ENCODE measurements around the gene RGS10. TPM values are rescaled to one million over a fixed set of nuclear protein-coding genes. Genes with fewer than 3 reads are reported as not detected.

RGS10 gene
- total RNA-seq, 2 donors from 2014 or later, result 7.8 to 10.8 TPM

DNA sequence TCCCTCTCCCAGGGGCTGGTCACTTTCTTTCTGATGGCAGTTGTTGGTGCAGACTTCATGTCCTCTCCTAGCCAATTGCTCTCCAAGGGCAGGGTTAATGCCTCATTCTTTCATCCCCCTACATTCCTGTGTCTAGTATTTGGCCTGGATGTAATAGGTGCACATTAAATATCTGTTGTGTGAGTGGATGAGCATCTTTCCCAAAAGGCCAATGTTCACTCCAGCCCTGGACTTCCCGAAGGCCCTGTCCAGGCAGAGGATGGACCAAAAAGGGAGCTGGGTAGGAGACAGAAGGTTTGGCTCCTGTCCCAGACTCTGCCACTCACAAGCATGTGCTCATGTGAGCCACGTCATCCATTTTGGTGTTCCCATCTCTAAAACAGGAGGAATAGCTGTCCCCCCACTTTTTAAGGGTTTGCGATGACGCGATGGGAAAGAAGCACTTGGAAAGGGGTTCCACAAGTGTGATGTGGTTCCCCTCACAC is 47.5 kb downstream of the RGS10 start:
- no peak overlapping the region for H3K4me3 ChIP-seq
- no peaks in the 10 kb centered on the region for H3K27me3 ChIP-seq
- H3K27ac ChIP-seq, result no peak overlapping the region
- TF ChIP-seq, protein P1, sequence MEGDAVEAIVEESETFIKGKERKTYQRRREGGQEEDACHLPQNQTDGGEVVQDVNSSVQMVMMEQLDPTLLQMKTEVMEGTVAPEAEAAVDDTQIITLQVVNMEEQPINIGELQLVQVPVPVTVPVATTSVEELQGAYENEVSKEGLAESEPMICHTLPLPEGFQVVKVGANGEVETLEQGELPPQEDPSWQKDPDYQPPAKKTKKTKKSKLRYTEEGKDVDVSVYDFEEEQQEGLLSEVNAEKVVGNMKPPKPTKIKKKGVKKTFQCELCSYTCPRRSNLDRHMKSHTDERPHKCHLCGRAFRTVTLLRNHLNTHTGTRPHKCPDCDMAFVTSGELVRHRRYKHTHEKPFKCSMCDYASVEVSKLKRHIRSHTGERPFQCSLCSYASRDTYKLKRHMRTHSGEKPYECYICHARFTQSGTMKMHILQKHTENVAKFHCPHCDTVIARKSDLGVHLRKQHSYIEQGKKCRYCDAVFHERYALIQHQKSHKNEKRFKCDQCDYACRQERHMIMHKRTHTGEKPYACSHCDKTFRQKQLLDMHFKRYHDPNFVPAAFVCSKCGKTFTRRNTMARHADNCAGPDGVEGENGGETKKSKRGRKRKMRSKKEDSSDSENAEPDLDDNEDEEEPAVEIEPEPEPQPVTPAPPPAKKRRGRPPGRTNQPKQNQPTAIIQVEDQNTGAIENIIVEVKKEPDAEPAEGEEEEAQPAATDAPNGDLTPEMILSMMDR (IDR thresholded peaks at IDR 0.05), result no peak
- H3K4me1 ChIP-seq, result peaks cover 0 to under 1% of the 10 kb centered on the region in 2 donors
- no peak for DNase-seq (ENCODE audit: low spot score)
- no peaks in the 10 kb centered on the region for H3K9me3 ChIP-seq
- H3K36me3 ChIP-seq, result peaks cover 3% of the 10 kb centered on the region

- no peaks in the 10 kb centered on the region for H3K27me3 ChIP-seq
- no peak overlapping the region for H3K4me3 ChIP-seq
- TF ChIP-seq, protein P1 (IDR thresholded peaks at IDR 0.05), result no peak
- no peak for DNase-seq (ENCODE audit: low spot score)
- H3K9me3 ChIP-seq, result no peaks in the 10 kb centered on the region
- H3K27ac ChIP-seq, result no peak overlapping the region
- no peaks in the 10 kb centered on the region for H3K36me3 ChIP-seq
- H3K4me1 ChIP-seq, result peaks cover 0 to 7% of the 10 kb centered on the region in 2 donors
Measured at GRCh38 chr10:119494236-119495020, 48.1 kb downstream of the RGS10 start.

GRCh38 chr10:119493155-119493554 is 49.4 kb downstream of the RGS10 start:
- TF ChIP-seq, protein P1 (IDR thresholded peaks at IDR 0.05), result no peak
- no peaks in the 10 kb centered on the region for H3K27me3 ChIP-seq
- H3K4me1 ChIP-seq, result peaks cover 0 to 8% of the 10 kb centered on the region in 2 donors
- no peaks in the 10 kb centered on the region for H3K9me3 ChIP-seq
- no peak for DNase-seq (ENCODE audit: low spot score)
- no peaks in the 10 kb centered on the region for H3K36me3 ChIP-seq
- no peak overlapping the region for H3K4me3 ChIP-seq
- H3K27ac ChIP-seq, result no peak overlapping the region

- H3K27me3 ChIP-seq, result no peaks in the 10 kb centered on the region
- DNase-seq (ENCODE audit: low spot score), result no peak
- TF ChIP-seq, protein P1 (IDR thresholded peaks at IDR 0.05), result no peak
- peaks cover 0 to 8% of the 10 kb centered on the region in 2 donors for H3K4me1 ChIP-seq
- H3K9me3 ChIP-seq, result no peaks in the 10 kb centered on the region
- no peak overlapping the region for H3K27ac ChIP-seq
- H3K36me3 ChIP-seq, result no peaks in the 10 kb centered on the region
- no peak overlapping the region for H3K4me3 ChIP-seq
Measured at GRCh38 chr10:119491966-119492757, 50.4 kb downstream of the RGS10 start.

- H3K4me3 ChIP-seq, result peak overlapping the region in 1 of 2 donors; percentile 32
- no peak for DNase-seq (ENCODE audit: low spot score)
- H3K36me3 ChIP-seq, result no peaks in the 10 kb centered on the region
- H3K27me3 ChIP-seq, result no peaks in the 10 kb centered on the region
- TF ChIP-seq, protein P1 (IDR thresholded peaks at IDR 0.05), result peak in 1 of 2 donors; percentile 21
- H3K27ac ChIP-seq, result no peak overlapping the region
- H3K9me3 ChIP-seq, result no peaks in the 10 kb centered on the region
- peaks cover 0 to 8% of the 10 kb centered on the region in 2 donors for H3K4me1 ChIP-seq
Measured at GRCh38 chr10:119489991-119490326, 52.6 kb downstream of the RGS10 start.

Measured in right atrium auricular region (tissue), 2 donors.